HEK293 (cell line): ENCODE results near the gene VPREB3.

ENCODE experiments used
- CTCF ChIA-PET: fragments of 350-600 bp; formaldehyde crosslinking; extraction: SDS; loops from one replicate; lab custom pipeline; 2021; ENCODE audit warnings: antibody characterized with exemption; lab: Yijun Ruan, JAX
- POLR2A ChIA-PET: fragments of 300-600 bp; formaldehyde crosslinking; extraction: SDS; loops from one replicate; lab custom pipeline; 2020; ENCODE audit warnings: antibody characterized with exemption, inconsistent platforms; lab: Yijun Ruan, JAX
- H3K27ac ChIP-seq: fragments of 200-500 bp; sonication (Bioruptor generic); 2 replicates; pipeline ENCODE4 v1.5.1; 2014; ENCODE audit warnings: low read depth, low read length, control low read depth, inconsistent platforms; ENCODE audit errors: extremely low read depth
- H3K36me3 ChIP-seq, 2 experiments: fragments of 200-500 bp in 1 of 2; sonication (Bioruptor generic) in 1 of 2; 1 replicate in 1 of 2; 2 replicates in 1 of 2; pipeline ENCODE4 v1.5.1; 2014 to 2017; ENCODE audit warnings: inconsistent platforms in 2 of 2, low read length in 2 of 2; ENCODE audit not compliant: control insufficient read depth in 2 of 2, insufficient read depth in 1 of 2
- H3K4me1 ChIP-seq: fragments of 200-500 bp; sonication (Bioruptor generic); 2 replicates; pipeline ENCODE4 v1.5.1; 2014; ENCODE audit warnings: mild to moderate bottlenecking, low read length, inconsistent platforms; ENCODE audit not compliant: control insufficient read depth, insufficient read depth
- H3K4me3 ChIP-seq: 2 replicates; pipeline ENCODE4 v1.5.1; 2011; ENCODE audit warnings: low read depth, mild to moderate bottlenecking, control low read depth, low read length, moderate library complexity
- H3K9me3 ChIP-seq: fragments of 200-500 bp; sonication (Bioruptor generic); 2 replicates; pipeline ENCODE4 v1.5.1; 2014; ENCODE audit warnings: low read depth, low read length, inconsistent platforms; ENCODE audit not compliant: control insufficient read depth, insufficient read depth
- FEZF1 ChIP-seq: fragments of 450-650 bp; formaldehyde crosslinking; IDR thresholded peaks from 2 replicates; pipeline ENCODE4 v1.5.1; 2016; ENCODE audit warnings: missing biosample characterization, missing genetic modification characterization
- GLIS2 ChIP-seq: fragments of 450-650 bp; formaldehyde crosslinking; IDR thresholded peaks from 2 replicates; pipeline ENCODE4 v1.5.1; 2016; ENCODE audit warnings: missing biosample characterization, missing genetic modification characterization
- KLF16 ChIP-seq: fragments of 450-650 bp; formaldehyde crosslinking; IDR thresholded peaks from 2 replicates; pipeline ENCODE4 v1.5.1; 2017; ENCODE audit warnings: missing biosample characterization, missing genetic modification characterization
- OVOL3 ChIP-seq: fragments of 450-650 bp; formaldehyde crosslinking; IDR thresholded peaks from 2 replicates; pipeline ENCODE4 v1.5.1; 2016; ENCODE audit warnings: missing biosample characterization, missing genetic modification characterization
- SCRT1 ChIP-seq: fragments of 450-650 bp; formaldehyde crosslinking; IDR thresholded peaks from 2 replicates; pipeline ENCODE4 v1.5.1; 2016; ENCODE audit warnings: missing biosample characterization, missing genetic modification characterization, borderline replicate concordance
- SCRT2 ChIP-seq: fragments of 450-650 bp; formaldehyde crosslinking; IDR thresholded peaks from 2 replicates; pipeline ENCODE4 v1.5.1; 2016; ENCODE audit warnings: missing biosample characterization, missing genetic modification characterization
- WT1 ChIP-seq: fragments of 450-650 bp; formaldehyde crosslinking; IDR thresholded peaks from 2 replicates; pipeline ENCODE4 v1.5.1; 2016; ENCODE audit warnings: missing biosample characterization, missing genetic modification characterization
- ZBTB8A ChIP-seq: fragments of 450-650 bp; formaldehyde crosslinking; IDR thresholded peaks from 2 replicates; pipeline ENCODE4 v1.5.1; 2016; ENCODE audit warnings: missing biosample characterization, missing genetic modification characterization
- ZNF132 ChIP-seq: fragments of 450-650 bp; formaldehyde crosslinking; IDR thresholded peaks from 2 replicates; pipeline ENCODE4 v1.5.1; 2017; ENCODE audit warnings: missing biosample characterization, missing genetic modification characterization, borderline replicate concordance
- ZNF155 ChIP-seq: fragments of 450-650 bp; formaldehyde crosslinking; IDR thresholded peaks from 2 replicates; pipeline ENCODE4 v1.5.1; 2016; ENCODE audit warnings: missing biosample characterization, missing genetic modification characterization
- ZNF221 ChIP-seq: fragments of 450-650 bp; formaldehyde crosslinking; IDR thresholded peaks from 2 replicates; pipeline ENCODE4 v1.5.1; 2017; ENCODE audit warnings: missing biosample characterization, missing genetic modification characterization, borderline replicate concordance
- ZNF23 ChIP-seq: fragments of 450-650 bp; formaldehyde crosslinking; IDR thresholded peaks from 2 replicates; pipeline ENCODE4 v1.5.1; 2016; ENCODE audit warnings: missing biosample characterization, missing genetic modification characterization, borderline replicate concordance
- ZNF239 ChIP-seq: fragments of 450-650 bp; formaldehyde crosslinking; IDR thresholded peaks from 2 replicates; pipeline ENCODE4 v1.5.1; 2016; ENCODE audit warnings: missing biosample characterization, missing genetic modification characterization
- ZNF341 ChIP-seq: fragments of 450-650 bp; formaldehyde crosslinking; IDR thresholded peaks from 2 replicates; pipeline ENCODE4; 2016; ENCODE audit warnings: low read depth, missing biosample characterization, missing genetic modification characterization
- ZNF544 ChIP-seq: fragments of 450-650 bp; formaldehyde crosslinking; IDR thresholded peaks from 2 replicates; pipeline ENCODE4 v1.5.0; 2017; ENCODE audit warnings: missing biosample characterization, missing genetic modification characterization
- ZNF585B ChIP-seq: fragments of 450-650 bp; formaldehyde crosslinking; IDR thresholded peaks from 2 replicates; pipeline ENCODE4 v1.5.1; 2016; ENCODE audit warnings: missing biosample characterization, missing genetic modification characterization
- ZNF660 ChIP-seq: fragments of 450-650 bp; IDR thresholded peaks from 2 replicates; pipeline ENCODE4 v1.5.1; 2018; ENCODE audit warnings: missing biosample characterization, mild to moderate bottlenecking, missing genetic modification characterization
- ZNF677 ChIP-seq: fragments of 450-650 bp; IDR thresholded peaks from 2 replicates; pipeline ENCODE4 v1.5.0; 2018; ENCODE audit warnings: missing biosample characterization, mild to moderate bottlenecking, missing genetic modification characterization, moderate library complexity
- ZNF701 ChIP-seq: fragments of 450-650 bp; formaldehyde crosslinking; IDR thresholded peaks from 2 replicates; pipeline ENCODE4 v1.5.1; 2016; ENCODE audit warnings: missing biosample characterization, missing genetic modification characterization
- ZNF830 ChIP-seq: fragments of 450-650 bp; IDR thresholded peaks from 2 replicates; pipeline ENCODE4 v1.5.0; 2018; ENCODE audit warnings: missing biosample characterization, missing genetic modification characterization, low read depth, mild to moderate bottlenecking, moderate library complexity
- TF ChIP-seq, protein P1 (sequence below): fragments of 450-650 bp; formaldehyde crosslinking; IDR thresholded peaks from 2 replicates; pipeline ENCODE4 v1.5.1; 2016; ENCODE audit warnings: missing biosample characterization, missing genetic modification characterization
- TF ChIP-seq, protein P2 (sequence below): fragments of 450-650 bp; formaldehyde crosslinking; IDR thresholded peaks from 2 replicates; pipeline ENCODE4 v1.5.1; 2016; ENCODE audit warnings: missing biosample characterization, missing genetic modification characterization
- TF ChIP-seq, protein P3 (sequence below): fragments of 450-650 bp; formaldehyde crosslinking; IDR thresholded peaks from 2 replicates; pipeline ENCODE4 v1.5.1; 2017; ENCODE audit warnings: missing biosample characterization, mild to moderate bottlenecking, missing genetic modification characterization, moderate library complexity
- TF ChIP-seq, protein P4 (sequence below): fragments of 450-650 bp; formaldehyde crosslinking; IDR thresholded peaks from 2 replicates; pipeline ENCODE4 v1.5.1; 2016; ENCODE audit warnings: missing biosample characterization, missing genetic modification characterization

Gene VPREB3

DNA sequence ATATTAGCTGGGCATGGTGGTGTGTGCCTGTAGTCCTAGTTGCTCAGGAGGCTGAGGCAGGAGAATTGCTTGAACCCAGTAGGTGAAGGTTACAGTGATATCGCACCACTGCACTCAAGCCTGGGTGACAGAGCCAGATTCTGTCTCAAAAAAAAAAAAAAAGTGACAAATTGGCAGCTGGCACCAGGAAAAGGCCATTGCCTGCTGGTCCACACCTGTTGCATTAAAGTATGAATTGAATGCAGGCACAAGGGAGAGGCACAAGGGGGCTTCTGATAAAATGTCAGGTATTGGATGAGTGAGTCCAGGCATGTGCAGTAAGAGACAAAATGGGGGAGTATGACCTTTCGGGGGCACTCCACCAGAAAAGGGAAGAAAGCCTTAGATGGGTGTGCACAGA, 31.5 kb downstream of the VPREB3 start:
- H3K9me3 ChIP-seq: no peaks in the 10 kb centered on the region
- CTCF ChIA-PET: no interaction called here
- H3K36me3 ChIP-seq: no peaks in the 10 kb centered on the region
- no peaks in the 10 kb centered on the region for H3K4me1 ChIP-seq
- TF ChIP-seq ZNF221 (no peak), ZNF23 (tag by site-specific recombination) (no peak), ZNF677 (no peak), FEZF1 (tag by site-specific recombination) (no peak), GLIS2 (tag by site-specific recombination) (no peak), SCRT1 (tag by site-specific recombination) (peak; percentile 91), SCRT2 (tag by site-specific recombination) (peak; percentile 92), KLF16 (no peak), ZNF585B (tag by site-specific recombination) (no peak), ZNF239 (tag by site-specific recombination) (no peak)
- TF ChIP-seq, protein P1, sequence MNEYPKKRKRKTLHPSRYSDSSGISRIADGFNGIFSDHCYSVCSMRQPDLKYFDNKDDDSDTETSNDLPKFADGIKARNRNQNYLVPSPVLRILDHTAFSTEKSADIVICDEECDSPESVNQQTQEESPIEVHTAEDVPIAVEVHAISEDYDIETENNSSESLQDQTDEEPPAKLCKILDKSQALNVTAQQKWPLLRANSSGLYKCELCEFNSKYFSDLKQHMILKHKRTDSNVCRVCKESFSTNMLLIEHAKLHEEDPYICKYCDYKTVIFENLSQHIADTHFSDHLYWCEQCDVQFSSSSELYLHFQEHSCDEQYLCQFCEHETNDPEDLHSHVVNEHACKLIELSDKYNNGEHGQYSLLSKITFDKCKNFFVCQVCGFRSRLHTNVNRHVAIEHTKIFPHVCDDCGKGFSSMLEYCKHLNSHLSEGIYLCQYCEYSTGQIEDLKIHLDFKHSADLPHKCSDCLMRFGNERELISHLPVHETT: no peak
- no peak overlapping the region for H3K27ac ChIP-seq
- POLR2A ChIA-PET: no interaction called here
- H3K4me3 ChIP-seq: no peak overlapping the region

DNA sequence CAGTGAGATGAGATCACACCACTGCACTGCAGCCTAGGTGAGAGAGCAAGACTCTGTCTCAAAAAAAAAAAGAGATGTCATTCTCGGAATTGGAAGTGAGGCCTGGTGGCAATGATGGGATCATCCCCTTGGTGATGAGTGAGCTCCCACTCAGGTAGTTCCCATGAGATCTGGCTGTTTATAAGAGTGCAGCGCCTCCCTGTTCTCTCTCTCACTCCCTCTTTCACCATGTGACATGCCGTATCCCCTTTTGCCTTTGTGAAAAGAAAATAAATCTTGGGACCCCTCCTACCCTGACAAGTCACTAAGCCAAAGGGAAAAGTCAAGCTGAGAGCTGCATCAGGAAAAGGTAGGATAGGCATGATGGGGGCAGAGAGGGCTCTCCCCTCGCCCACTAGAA, 32.1 kb downstream of the VPREB3 start:
- no peaks in the 10 kb centered on the region for H3K9me3 ChIP-seq
- H3K27ac ChIP-seq: no peak overlapping the region
- CTCF ChIA-PET: interaction anchor here (0.6 to 1.1 kb wide), 2 partner anchors 45 to 439 kb away, joined by 3 read pairs; no protein-coding TSS in a partner anchor
- no peak overlapping the region for H3K4me3 ChIP-seq
- POLR2A ChIA-PET: no interaction called here
- no peaks in the 10 kb centered on the region for H3K4me1 ChIP-seq
- TF ChIP-seq WT1 (tag by site-specific recombination) (peak; percentile 90), ZNF341 (tag by site-specific recombination) (peak; percentile 62)
- TF ChIP-seq, protein P2, sequence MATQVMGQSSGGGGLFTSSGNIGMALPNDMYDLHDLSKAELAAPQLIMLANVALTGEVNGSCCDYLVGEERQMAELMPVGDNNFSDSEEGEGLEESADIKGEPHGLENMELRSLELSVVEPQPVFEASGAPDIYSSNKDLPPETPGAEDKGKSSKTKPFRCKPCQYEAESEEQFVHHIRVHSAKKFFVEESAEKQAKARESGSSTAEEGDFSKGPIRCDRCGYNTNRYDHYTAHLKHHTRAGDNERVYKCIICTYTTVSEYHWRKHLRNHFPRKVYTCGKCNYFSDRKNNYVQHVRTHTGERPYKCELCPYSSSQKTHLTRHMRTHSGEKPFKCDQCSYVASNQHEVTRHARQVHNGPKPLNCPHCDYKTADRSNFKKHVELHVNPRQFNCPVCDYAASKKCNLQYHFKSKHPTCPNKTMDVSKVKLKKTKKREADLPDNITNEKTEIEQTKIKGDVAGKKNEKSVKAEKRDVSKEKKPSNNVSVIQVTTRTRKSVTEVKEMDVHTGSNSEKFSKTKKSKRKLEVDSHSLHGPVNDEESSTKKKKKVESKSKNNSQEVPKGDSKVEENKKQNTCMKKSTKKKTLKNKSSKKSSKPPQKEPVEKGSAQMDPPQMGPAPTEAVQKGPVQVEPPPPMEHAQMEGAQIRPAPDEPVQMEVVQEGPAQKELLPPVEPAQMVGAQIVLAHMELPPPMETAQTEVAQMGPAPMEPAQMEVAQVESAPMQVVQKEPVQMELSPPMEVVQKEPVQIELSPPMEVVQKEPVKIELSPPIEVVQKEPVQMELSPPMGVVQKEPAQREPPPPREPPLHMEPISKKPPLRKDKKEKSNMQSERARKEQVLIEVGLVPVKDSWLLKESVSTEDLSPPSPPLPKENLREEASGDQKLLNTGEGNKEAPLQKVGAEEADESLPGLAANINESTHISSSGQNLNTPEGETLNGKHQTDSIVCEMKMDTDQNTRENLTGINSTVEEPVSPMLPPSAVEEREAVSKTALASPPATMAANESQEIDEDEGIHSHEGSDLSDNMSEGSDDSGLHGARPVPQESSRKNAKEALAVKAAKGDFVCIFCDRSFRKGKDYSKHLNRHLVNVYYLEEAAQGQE (tag by site-specific recombination): no peak
- H3K36me3 ChIP-seq: no peaks in the 10 kb centered on the region

DNA sequence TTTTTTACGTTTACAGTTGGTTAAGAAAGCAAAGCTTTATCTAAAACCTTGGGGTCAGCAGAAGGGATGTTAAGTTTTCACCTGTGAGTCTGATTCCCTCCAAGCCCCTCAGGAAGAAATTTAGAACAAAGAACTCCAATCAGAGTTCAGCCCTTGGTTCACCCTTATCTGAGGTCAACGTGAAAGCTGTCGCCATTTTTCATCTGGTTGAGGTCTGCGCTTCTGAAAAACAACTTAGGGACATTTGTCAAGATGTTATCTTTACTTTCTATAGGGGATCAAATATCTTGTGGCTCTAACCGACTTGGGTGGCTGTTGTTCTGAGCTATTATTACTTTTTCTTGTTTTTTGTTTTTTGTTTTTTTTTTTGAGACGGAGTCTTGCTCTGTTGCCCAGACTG, 33.4 kb downstream of the VPREB3 start:
- POLR2A ChIA-PET: no interaction called here
- H3K4me1 ChIP-seq: no peaks in the 10 kb centered on the region
- TF ChIP-seq OVOL3 (no peak), ZNF155 (tag by site-specific recombination) (no peak), ZNF701 (tag by site-specific recombination) (no peak), ZNF544 (tag by site-specific recombination) (no peak), ZBTB8A (no peak), ZNF132 (tag by site-specific recombination) (no peak), ZNF660 (tag by site-specific recombination) (no peak), ZNF830 (tag by site-specific recombination) (no peak)
- TF ChIP-seq, protein P3, sequence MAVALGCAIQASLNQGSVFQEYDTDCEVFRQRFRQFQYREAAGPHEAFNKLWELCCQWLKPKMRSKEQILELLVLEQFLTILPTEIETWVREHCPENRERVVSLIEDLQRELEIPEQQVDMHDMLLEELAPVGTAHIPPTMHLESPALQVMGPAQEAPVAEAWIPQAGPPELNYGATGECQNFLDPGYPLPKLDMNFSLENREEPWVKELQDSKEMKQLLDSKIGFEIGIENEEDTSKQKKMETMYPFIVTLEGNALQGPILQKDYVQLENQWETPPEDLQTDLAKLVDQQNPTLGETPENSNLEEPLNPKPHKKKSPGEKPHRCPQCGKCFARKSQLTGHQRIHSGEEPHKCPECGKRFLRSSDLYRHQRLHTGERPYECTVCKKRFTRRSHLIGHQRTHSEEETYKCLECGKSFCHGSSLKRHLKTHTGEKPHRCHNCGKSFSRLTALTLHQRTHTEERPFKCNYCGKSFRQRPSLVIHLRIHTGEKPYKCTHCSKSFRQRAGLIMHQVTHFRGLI (tag by site-specific recombination): no peak
- TF ChIP-seq, protein P4, sequence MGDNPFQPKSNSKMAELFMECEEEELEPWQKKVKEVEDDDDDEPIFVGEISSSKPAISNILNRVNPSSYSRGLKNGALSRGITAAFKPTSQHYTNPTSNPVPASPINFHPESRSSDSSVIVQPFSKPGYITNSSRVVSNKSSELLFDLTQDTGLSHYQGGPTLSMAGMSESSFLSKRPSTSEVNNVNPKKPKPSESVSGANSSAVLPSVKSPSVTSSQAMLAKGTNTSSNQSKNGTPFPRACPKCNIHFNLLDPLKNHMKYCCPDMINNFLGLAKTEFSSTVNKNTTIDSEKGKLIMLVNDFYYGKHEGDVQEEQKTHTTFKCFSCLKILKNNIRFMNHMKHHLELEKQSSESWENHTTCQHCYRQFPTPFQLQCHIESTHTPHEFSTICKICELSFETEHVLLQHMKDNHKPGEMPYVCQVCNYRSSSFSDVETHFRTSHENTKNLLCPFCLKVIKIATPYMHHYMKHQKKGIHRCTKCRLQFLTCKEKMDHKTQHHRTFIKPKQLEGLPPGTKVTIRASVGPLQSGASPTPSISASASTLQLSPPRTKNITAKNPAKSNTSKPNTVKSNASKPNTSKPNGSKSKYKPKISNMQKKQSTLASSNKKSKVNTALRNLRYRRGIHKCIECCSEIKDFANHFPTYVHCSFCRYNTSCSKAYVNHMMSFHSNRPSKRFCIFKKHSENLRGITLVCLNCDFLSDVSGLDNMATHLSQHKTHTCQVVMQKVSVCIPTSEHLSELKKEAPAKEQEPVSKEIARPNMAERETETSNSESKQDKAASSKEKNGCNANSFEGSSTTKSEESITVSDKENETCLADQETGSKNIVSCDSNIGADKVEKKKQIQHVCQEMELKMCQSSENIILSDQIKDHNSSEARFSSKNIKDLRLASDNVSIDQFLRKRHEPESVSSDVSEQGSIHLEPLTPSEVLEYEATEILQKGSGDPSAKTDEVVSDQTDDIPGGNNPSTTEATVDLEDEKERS (tag by site-specific recombination): no peak
- TF ChIP-seq, all 188 proteins: peak for 0
- H3K4me3 ChIP-seq: no peak overlapping the region
- H3K9me3 ChIP-seq: no peaks in the 10 kb centered on the region
- CTCF ChIA-PET: interaction anchor here (0.5 to 1.0 kb wide), 2 partner anchors 46 to 129 kb away, joined by 3 read pairs; no protein-coding TSS in a partner anchor
- H3K36me3 ChIP-seq: no peaks in the 10 kb centered on the region
- no peak overlapping the region for H3K27ac ChIP-seq
